HAP-1 (cell line): Measurements from ENCODE around the gene ADGRG3.
"Not testable (repeated sequence)": the region's sequence is repeated elsewhere in the genome, so short reads cannot be mapped to it uniquely, and the experiment has no call there.

ENCODE experiments used
- DNase-seq, 2 experiments: peaks; one replicate each; pipeline ENCODE4 v3.0.0-alpha.2; 2016 to 2020; ENCODE audit warnings: low spot score in 2 of 2
- H3K27me3 ChIP-seq: fragments of 250-450 bp; sonication (Bioruptor Pico); 2 replicates; pipeline ENCODE4 v1.5.1; 2020; ENCODE audit warnings: low read depth, mild to moderate bottlenecking, moderate library complexity
- H3K36me3 ChIP-seq: fragments of 250-450 bp; sonication (Bioruptor Pico); replicated peaks from 2 replicates; pipeline ENCODE4 v1.5.1; 2020; ENCODE audit warnings: mild to moderate bottlenecking
- H3K4me1 ChIP-seq: fragments of 250-450 bp; sonication (Bioruptor Pico); 2 replicates; pipeline ENCODE4 v1.5.1; 2020; ENCODE audit warnings: mild to moderate bottlenecking
- H3K4me3 ChIP-seq: fragments of 250-450 bp; sonication (Bioruptor Pico); 2 replicates; pipeline ENCODE4 v1.5.1; 2020; ENCODE audit warnings: mild to moderate bottlenecking, moderate library complexity
- H3K9me3 ChIP-seq: fragments of 250-450 bp; sonication (Bioruptor Pico); 2 replicates; pipeline ENCODE4 v1.5.1; 2020; ENCODE audit warnings: mild to moderate bottlenecking, moderate library complexity
- in situ Hi-C: fragments of 300-500 bp; cut with MboI; formaldehyde crosslinking; loops from 3 replicates; pipeline ENCODE4 v1.14.3; 2020; ENCODE audit warnings: low sequenced_read_pairs, inconsistent platforms, mixed read lengths

The ADGRG3 gene

GRCh38 chr16:57668630-57669475 lies 747 bp downstream of the ADGRG3 start:
- Histone ChIP-seq H3K27me3 (peaks cover 7% of the 10 kb centered on the region; the same call in 1 of the 2 replicates), H3K4me3 (no peak overlapping the region), H3K36me3 (no peaks in the 10 kb centered on the region), H3K9me3 (no peaks in the 10 kb centered on the region), H3K4me1 (no peaks in the 10 kb centered on the region)
- in situ Hi-C loops: no loop called here
- DNase-seq: no peak

DNA sequence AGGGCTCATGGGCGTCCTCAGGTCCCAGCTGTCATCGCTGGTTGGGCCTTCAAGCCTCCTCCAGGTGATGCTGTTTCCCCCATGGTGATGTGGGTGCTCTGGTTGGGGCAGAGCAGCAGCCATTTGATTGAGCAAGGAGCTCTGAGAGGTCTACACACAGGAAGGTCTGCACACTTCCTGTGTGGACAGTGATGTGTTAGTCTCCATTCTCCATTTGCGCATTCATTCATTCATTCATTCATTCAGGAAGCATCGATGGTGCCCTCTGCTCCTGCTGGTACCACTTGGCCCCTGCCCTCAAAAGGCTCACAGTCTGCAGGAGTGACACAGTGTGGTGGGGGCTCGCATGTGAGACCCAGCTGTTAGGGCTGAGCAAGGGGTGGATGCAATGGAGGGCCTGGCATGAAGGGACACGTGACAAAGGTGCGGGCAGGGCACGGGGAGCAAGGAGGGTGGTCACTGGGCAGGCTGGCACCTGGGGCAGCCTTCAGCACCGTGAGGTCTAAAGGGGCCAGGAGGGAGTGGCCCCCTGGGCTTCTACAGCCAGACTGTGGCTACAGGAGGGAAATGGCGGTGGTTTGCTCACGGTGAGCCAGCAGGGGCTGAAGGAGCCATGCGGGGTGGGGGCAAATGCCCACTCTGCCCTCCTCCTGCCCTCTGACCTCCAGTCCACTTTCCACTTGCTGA lies 1.5 kb downstream of the ADGRG3 start:
- no peak for DNase-seq
- Histone ChIP-seq H3K36me3 (no peaks in the 10 kb centered on the region), H3K9me3 (no peaks in the 10 kb centered on the region), H3K27me3 (peaks cover 8% of the 10 kb centered on the region; the same call in 1 of the 2 replicates), H3K4me1 (no peaks in the 10 kb centered on the region), H3K4me3 (no peak overlapping the region)
- in situ Hi-C loops: no loop called here

DNA sequence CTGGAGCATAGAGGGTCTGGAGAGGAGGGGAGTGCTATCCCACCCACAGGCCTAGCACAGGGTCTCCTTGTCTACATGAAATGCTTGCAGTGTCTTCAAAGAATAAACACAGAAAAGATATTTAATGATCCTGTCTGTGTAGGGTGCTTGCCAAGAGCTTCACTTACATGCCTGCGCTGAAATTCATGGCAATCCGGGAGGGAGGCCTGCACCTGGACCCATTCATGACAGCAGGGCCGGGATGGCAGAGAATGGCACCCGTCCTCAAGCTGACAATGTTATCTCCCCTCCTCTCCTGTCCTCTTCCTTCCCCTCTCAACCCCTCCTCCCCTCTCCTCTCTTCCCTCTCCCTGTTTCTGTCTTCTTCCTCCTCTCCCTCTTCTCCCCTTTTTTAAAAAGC lies 2.1 kb downstream of the ADGRG3 start:
- Histone ChIP-seq H3K27me3 (peaks cover 8% of the 10 kb centered on the region; the same call in 1 of the 2 replicates), H3K9me3 (no peaks in the 10 kb centered on the region), H3K4me3 (no peak overlapping the region), H3K4me1 (no peaks in the 10 kb centered on the region), H3K36me3 (no peaks in the 10 kb centered on the region)
- no peak for DNase-seq
- in situ Hi-C loops: no loop called here

- H3K9me3 ChIP-seq, in situ Hi-C loops, H3K4me1 ChIP-seq, H3K4me3 ChIP-seq, H3K36me3 ChIP-seq, H3K27me3 ChIP-seq, DNase-seq: not testable (repeated sequence)
Measured at GRCh38 chr16:57671451-57671850, 3.3 kb downstream of the ADGRG3 start.

DNA sequence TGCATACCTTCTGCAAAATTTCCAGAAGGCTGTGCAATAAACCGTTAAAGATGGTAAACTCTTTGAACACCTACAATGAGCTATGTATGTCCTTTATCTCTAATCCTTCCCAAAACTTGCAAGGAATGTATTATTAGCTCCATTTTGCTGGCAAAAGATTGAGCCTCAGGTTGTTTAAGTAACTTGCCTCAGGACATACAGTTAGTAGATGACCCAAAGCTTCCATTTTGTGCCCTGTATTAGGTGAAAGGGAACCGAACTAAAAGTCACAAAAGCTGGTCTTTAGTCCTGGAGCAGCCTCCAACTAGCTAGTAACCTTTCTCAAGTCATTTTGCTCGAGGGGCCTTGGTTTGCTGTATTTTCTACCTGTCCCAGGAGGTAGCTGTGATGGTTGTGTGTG lies 4.3 kb downstream of the ADGRG3 start:
- Histone ChIP-seq H3K9me3 (no peaks in the 10 kb centered on the region), H3K27me3 (peaks cover 8% of the 10 kb centered on the region; the same call in 1 of the 2 replicates), H3K4me3 (no peak overlapping the region), H3K36me3 (no peaks in the 10 kb centered on the region), H3K4me1 (no peaks in the 10 kb centered on the region)
- no peak for DNase-seq
- in situ Hi-C loops: no loop called here

DNA sequence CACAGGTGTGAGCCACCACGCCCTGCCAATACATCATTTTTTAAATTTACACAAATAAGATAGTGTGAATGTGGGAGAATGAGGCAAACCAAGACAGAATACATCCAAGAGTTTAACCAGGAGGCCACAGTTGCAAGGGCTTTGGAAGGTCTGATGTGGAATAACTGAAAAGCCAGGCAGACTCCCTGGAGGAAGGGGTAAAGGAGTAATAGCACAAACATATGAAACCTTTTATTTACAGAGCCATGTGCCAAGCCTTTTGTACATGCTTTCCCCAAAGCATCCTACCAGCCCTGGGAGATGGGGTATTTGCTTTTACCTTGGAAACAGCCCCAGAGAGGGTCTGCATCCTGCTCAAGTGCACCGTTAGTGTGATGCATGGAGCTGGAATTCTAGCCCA lies 4.7 kb downstream of the ADGRG3 start:
- DNase-seq: no peak
- H3K4me3 ChIP-seq: no peak overlapping the region
- peaks cover 8% of the 10 kb centered on the region; the same call in 1 of the 2 replicates for H3K27me3 ChIP-seq
- H3K9me3 ChIP-seq: no peaks in the 10 kb centered on the region
- no peaks in the 10 kb centered on the region for H3K4me1 ChIP-seq
- in situ Hi-C loops: no loop called here
- H3K36me3 ChIP-seq: no peaks in the 10 kb centered on the region

- no peak overlapping the region for H3K4me3 ChIP-seq
- H3K27me3 ChIP-seq: peaks cover 8% of the 10 kb centered on the region; the same call in 1 of the 2 replicates
- DNase-seq: no peak
- H3K4me1 ChIP-seq: no peaks in the 10 kb centered on the region
- in situ Hi-C loops: no loop called here
- H3K9me3 ChIP-seq: no peaks in the 10 kb centered on the region
- no peaks in the 10 kb centered on the region for H3K36me3 ChIP-seq
Measured at GRCh38 chr16:57675741-57676551, 7.8 kb downstream of the ADGRG3 start.

- H3K36me3 ChIP-seq: no peaks in the 10 kb centered on the region
- H3K27me3 ChIP-seq: peaks cover 8% of the 10 kb centered on the region; the same call in 1 of the 2 replicates
- no peak for DNase-seq
- in situ Hi-C loops: no loop called here
- no peaks in the 10 kb centered on the region for H3K4me1 ChIP-seq
- H3K4me3 ChIP-seq: no peak overlapping the region
- no peaks in the 10 kb centered on the region for H3K9me3 ChIP-seq
Measured at GRCh38 chr16:57676553-57677085, 8.5 kb downstream of the ADGRG3 start.

GRCh38 chr16:57677622-57678369 lies 9.7 kb downstream of the ADGRG3 start:
- no peaks in the 10 kb centered on the region for H3K9me3 ChIP-seq
- H3K4me1 ChIP-seq: no peaks in the 10 kb centered on the region
- no peak overlapping the region for H3K4me3 ChIP-seq
- in situ Hi-C loops: no loop called here
- DNase-seq: no peak
- H3K27me3 ChIP-seq: peaks cover 4% of the 10 kb centered on the region; the same call in 1 of the 2 replicates
- no peaks in the 10 kb centered on the region for H3K36me3 ChIP-seq

GRCh38 chr16:57679016-57679415 lies 10.9 kb downstream of the ADGRG3 start:
- H3K27me3 ChIP-seq: no peaks in the 10 kb centered on the region
- no peaks in the 10 kb centered on the region for H3K9me3 ChIP-seq
- in situ Hi-C loops: no loop called here
- no peaks in the 10 kb centered on the region for H3K36me3 ChIP-seq
- no peak for DNase-seq
- no peak overlapping the region for H3K4me3 ChIP-seq
- H3K4me1 ChIP-seq: no peaks in the 10 kb centered on the region

DNA sequence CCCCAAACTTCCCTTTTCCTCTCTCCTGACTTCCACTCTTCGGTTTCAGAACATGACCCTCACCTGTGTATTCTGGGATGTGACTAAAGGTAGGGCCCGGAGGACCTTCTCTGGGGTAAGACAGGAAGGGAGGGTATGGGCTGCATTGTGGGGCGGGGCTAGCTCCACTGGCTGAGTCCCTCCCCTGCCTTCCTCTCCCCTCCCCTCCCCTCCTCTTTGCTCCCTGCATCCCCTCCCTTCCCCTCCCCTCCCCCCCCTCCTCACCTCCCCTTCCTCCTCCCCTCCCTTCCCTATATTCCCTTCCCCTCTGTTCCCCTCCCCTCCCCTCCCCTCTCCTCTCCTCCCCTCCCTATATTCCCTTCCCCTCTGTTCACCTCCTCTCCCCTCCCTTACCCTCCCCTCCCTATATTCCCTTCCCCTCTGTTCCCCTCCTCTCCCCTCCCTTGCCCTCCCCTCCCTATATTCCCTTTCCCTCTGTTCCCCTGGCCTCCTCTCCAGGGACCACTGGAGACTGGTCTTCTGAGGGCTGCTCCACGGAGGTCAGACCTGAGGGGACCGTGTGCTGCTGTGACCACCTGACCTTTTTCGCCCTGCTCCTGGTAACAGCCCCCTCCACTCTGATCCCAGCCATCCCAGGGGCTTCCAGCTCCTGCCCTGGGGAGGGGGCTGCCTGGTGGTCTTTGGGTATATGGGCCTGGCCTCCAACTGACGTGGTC lies 11.8 kb downstream of the ADGRG3 start:
- Histone ChIP-seq H3K36me3 (no peaks in the 10 kb centered on the region), H3K9me3 (no peaks in the 10 kb centered on the region), H3K4me3 (no peak overlapping the region), H3K27me3 (no peaks in the 10 kb centered on the region), H3K4me1 (no peaks in the 10 kb centered on the region)
- no peak for DNase-seq
- in situ Hi-C loops: no loop called here

- Histone ChIP-seq H3K4me1 (no peaks in the 10 kb centered on the region), H3K9me3 (no peaks in the 10 kb centered on the region), H3K27me3 (no peaks in the 10 kb centered on the region), H3K36me3 (no peaks in the 10 kb centered on the region), H3K4me3 (no peak overlapping the region)
- no peak for DNase-seq
- in situ Hi-C loops: no loop called here
Measured at GRCh38 chr16:57680842-57681375, 12.8 kb downstream of the ADGRG3 start.
